Progenitor cell of endocrine pancreas (in vitro differentiated cells): ENCODE measurements around the gene AOC3. TPM values are rescaled to one million over a fixed set of nuclear protein-coding genes. Genes with fewer than 3 reads are reported as not detected.

Experiments used
- DNase-seq: peaks from one replicate; pipeline ENCODE4 v3.0.0; 2021; ENCODE audit warnings: low spot score; ENCODE audit not compliant: unreplicated experiment
- H3K27ac Mint-ChIP-seq: 2 replicates; pipeline ENCODE4 v1.8.0; 2021; ENCODE audit warnings: mild to moderate bottlenecking, moderate library complexity, mixed read lengths
- H3K27me3 Mint-ChIP-seq: 2 replicates; pipeline ENCODE4 v1.8.0; 2021; ENCODE audit warnings: mixed read lengths
- H3K36me3 Mint-ChIP-seq: 2 replicates; pipeline ENCODE4 v1.8.0; 2022; ENCODE audit warnings: mixed read lengths; ENCODE audit not compliant: insufficient read depth
- H3K4me1 Mint-ChIP-seq: 2 replicates; pipeline ENCODE4 v1.8.0; 2021; ENCODE audit warnings: low read depth, mixed read lengths
- H3K4me3 Mint-ChIP-seq: 2 replicates; pipeline ENCODE4 v1.8.0; 2021; ENCODE audit warnings: low read depth, mild to moderate bottlenecking, moderate library complexity, mixed read lengths
- H3K9me3 Mint-ChIP-seq: 2 replicates; pipeline ENCODE4 v1.8.0; 2021; ENCODE audit warnings: low read depth, mixed read lengths
- total RNA-seq: library from RNA; stranded (reverse); gene quantifications from 2 replicates; pipeline ENCODE4 v1.2.1, GENCODE V29; 2021
- TF ChIP-seq, protein P1 (sequence below): fragments of 200-600 bp; sonication (generic); IDR thresholded peaks from one replicate; pipeline ENCODE4 v1.5.0; 2021; ENCODE audit warnings: antibody characterized with exemption, mild to moderate bottlenecking; ENCODE audit not compliant: unreplicated experiment

Gene AOC3
- total RNA-seq, 1 donor from 2014 or later: 1.2 TPM

DNA sequence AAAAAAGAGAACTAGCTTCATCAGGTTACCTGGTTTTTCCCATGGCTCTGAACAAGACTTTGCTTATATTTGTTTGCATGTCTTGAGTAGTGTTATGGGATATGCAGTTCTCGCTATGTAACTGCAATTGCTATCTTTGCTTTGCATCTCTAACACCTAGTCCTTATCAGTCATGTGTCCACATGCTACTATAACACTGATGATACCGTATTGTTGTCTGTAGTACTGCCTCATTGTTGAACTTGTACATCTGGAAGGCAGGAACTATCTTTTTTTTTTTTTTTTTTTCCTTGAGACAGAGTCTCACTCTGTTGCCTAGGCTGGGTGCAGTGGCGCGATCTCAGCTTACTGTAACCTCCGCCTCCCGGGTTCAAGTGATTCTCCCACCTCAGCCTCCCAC is 15.3 kb upstream of the AOC3 start:
- no peaks in the 10 kb centered on the region for H3K27me3 Mint-ChIP-seq
- no peak for DNase-seq
- H3K36me3 Mint-ChIP-seq: peaks cover 19% of the 10 kb centered on the region
- H3K27ac Mint-ChIP-seq: no peak overlapping the region
- peaks cover 18% of the 10 kb centered on the region for H3K4me1 Mint-ChIP-seq
- H3K4me3 Mint-ChIP-seq: no peak overlapping the region
- TF ChIP-seq, protein P1, sequence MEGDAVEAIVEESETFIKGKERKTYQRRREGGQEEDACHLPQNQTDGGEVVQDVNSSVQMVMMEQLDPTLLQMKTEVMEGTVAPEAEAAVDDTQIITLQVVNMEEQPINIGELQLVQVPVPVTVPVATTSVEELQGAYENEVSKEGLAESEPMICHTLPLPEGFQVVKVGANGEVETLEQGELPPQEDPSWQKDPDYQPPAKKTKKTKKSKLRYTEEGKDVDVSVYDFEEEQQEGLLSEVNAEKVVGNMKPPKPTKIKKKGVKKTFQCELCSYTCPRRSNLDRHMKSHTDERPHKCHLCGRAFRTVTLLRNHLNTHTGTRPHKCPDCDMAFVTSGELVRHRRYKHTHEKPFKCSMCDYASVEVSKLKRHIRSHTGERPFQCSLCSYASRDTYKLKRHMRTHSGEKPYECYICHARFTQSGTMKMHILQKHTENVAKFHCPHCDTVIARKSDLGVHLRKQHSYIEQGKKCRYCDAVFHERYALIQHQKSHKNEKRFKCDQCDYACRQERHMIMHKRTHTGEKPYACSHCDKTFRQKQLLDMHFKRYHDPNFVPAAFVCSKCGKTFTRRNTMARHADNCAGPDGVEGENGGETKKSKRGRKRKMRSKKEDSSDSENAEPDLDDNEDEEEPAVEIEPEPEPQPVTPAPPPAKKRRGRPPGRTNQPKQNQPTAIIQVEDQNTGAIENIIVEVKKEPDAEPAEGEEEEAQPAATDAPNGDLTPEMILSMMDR: no peak
- H3K9me3 Mint-ChIP-seq: no peaks in the 10 kb centered on the region

GRCh38 chr17:42841975-42842685 is 8.9 kb upstream of the AOC3 start:
- Mint-ChIP-seq H3K27me3 (no peaks in the 10 kb centered on the region), H3K9me3 (no peaks in the 10 kb centered on the region), H3K27ac (no peak overlapping the region), H3K4me1 (no peaks in the 10 kb centered on the region), H3K4me3 (no peak overlapping the region), H3K36me3 (peaks cover 20% of the 10 kb centered on the region)
- no peak for DNase-seq
- TF ChIP-seq, protein P1: no peak

GRCh38 chr17:42843358-42843934 is 7.6 kb upstream of the AOC3 start:
- Mint-ChIP-seq H3K27ac (no peak overlapping the region), H3K9me3 (no peaks in the 10 kb centered on the region), H3K36me3 (peaks cover 16% of the 10 kb centered on the region), H3K27me3 (no peaks in the 10 kb centered on the region), H3K4me1 (no peaks in the 10 kb centered on the region), H3K4me3 (no peak overlapping the region)
- DNase-seq: no peak
- TF ChIP-seq, protein P1: peak; percentile 90

- Mint-ChIP-seq H3K4me3 (no peak within 1 kb of the TSS), H3K4me1 (no peaks in the 10 kb centered on the region), H3K27ac (no peak within 1 kb of the TSS), H3K36me3 (peaks cover 9% of the 10 kb centered on the region), H3K9me3 (no peaks in the 10 kb centered on the region), H3K27me3 (no peaks in the 10 kb centered on the region)
- TF ChIP-seq, protein P1: no peak
- DNase-seq: no peak
Observed at GRCh38 chr17:42844271-42844670, 6.7 kb upstream of the AOC3 start, which contains the start of gene AOC2. Gene AOC2, plus strand, starts transcription at chr17:42844580. Its CDS starts 47 bp downstream, at chr17:42844627.

DNA sequence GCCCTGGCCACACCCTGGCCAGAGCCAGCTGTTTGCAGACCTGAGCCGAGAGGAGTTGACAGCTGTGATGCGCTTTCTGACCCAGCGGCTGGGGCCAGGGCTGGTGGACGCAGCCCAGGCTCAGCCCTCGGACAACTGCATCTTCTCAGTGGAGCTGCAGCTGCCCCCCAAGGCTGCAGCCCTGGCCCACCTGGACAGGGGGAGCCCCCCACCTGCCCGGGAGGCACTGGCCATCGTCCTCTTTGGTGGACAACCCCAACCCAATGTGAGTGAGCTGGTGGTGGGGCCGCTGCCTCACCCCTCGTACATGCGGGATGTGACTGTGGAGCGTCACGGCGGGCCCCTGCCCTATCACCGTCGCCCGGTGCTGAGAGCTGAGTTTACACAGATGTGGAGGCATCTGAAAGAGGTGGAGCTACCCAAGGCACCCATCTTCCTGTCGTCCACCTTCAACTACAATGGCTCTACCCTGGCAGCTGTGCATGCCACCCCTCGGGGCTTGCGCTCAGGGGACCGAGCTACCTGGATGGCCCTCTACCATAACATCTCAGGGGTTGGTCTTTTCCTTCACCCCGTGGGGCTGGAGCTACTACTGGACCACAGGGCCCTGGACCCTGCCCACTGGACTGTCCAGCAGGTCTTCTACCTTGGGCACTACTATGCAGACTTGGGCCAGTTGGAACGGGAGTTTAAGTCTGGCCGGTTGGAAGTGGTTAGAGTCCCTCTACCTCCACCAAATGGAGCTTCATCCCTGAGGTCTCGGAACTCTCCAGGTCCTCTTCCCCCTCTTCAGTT is 6.0 kb upstream of the AOC3 start:
- H3K27ac Mint-ChIP-seq: no peak overlapping the region
- peaks cover 5% of the 10 kb centered on the region for H3K36me3 Mint-ChIP-seq
- H3K27me3 Mint-ChIP-seq: no peaks in the 10 kb centered on the region
- TF ChIP-seq, protein P1: no peak
- no peaks in the 10 kb centered on the region for H3K9me3 Mint-ChIP-seq
- DNase-seq: no peak
- no peak overlapping the region for H3K4me3 Mint-ChIP-seq
- no peaks in the 10 kb centered on the region for H3K4me1 Mint-ChIP-seq
